HG03432 (cell line): ENCODE measurements around the gene SORCS2.

Experiments
- ATAC-seq: cut with Tn5 transposase; IDR thresholded peaks from one replicate; pipeline ENCODE4 v1.9.1; 2021; ENCODE audit warnings: mild to moderate bottlenecking, moderate library complexity; ENCODE audit not compliant: unreplicated experiment

Gene SORCS2

GRCh38 chr4:7461230-7461629, 268.9 kb downstream of the SORCS2 start:
- no peak for ATAC-seq

DNA sequence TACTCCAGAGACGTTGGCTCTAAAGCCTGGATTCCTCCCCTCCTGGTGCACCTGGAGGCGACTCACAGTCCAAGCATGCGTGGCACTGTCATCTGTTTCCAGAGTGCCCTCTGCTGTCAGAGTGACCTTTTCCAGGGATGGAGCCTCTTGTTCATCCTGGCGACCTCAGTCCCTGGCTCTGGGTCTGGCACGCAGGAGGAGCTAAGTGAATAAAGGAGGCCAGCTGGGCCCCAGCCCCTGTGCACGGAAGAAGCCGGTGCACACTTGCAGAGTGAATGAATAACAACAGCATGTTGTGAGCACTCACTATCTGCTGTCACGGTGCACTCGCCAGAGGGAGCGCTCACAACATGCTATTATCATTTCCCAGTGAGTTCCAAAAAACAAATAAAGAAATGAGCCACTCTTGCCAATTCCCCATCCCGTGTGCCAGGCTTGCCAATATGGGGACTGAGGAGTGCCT, 270.2 kb downstream of the SORCS2 start:
- no peak for ATAC-seq

DNA sequence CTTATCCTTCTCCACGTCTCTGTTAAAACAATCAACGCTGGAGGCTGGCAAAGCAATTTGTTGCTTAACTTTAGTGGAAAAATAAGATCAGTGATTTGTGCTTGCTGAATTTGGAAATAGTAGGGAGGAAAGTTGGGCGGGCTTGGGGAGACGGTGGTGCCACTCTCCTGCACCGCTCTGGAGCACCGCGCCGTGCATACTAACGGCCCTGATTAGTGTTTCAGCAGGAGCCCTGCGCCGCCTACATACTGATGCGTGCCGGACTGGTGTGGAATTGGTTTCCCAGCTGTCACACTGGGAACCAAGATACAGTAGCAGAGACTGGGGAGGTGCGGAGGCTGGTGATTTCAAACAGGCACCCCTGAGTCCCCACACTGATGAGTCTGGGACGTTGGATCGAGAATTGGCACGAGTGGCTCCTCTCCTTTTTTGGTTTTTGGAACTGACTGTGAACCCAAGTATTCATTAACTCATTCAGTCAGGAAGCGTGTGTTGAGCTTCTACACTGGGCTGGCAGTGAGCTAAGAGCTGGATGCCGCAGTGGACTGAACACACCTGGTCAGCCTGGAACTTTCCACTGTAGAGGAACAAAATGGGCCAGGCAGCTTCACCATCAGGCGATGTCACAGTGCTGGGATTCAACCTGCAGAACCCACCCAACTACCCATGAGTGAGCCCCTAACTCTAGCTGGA, 271.4 kb downstream of the SORCS2 start:
- ATAC-seq, result no peak

GRCh38 chr4:7464259-7464655, 271.9 kb downstream of the SORCS2 start:
- ATAC-seq, result no peak

- no peak for ATAC-seq
These were observed 272.7 kb downstream of the SORCS2 start for GRCh38 chr4:7465017-7465416.

DNA sequence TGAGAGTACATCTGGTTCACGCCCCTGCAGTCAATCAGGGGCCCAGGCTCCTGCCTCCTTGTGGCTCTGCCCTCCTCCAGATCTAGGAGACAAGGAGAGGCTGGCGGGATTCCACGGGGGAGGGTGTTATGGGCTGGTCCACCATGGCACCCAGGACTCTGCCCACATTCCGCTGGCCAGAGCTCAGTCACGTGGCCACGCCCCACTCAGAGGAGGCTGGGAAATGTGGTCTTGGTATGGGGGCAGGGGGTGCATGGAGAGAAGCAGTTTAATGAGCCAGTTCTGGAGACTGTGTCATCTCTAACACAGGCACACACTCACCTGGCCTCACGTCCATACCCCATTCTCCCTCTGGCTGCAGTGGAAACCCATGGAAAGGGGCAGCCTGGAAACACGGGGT, 273.9 kb downstream of the SORCS2 start:
- no peak for ATAC-seq

- no peak for ATAC-seq
These were observed 274.6 kb downstream of the SORCS2 start for GRCh38 chr4:7466904-7467303.

GRCh38 chr4:7467471-7467870, 275.1 kb downstream of the SORCS2 start:
- ATAC-seq, result no peak

GRCh38 chr4:7469023-7469422, 276.7 kb downstream of the SORCS2 start:
- no peak for ATAC-seq

GRCh38 chr4:7470111-7470510, 277.8 kb downstream of the SORCS2 start:
- ATAC-seq, result no peak

- ATAC-seq, result no peak
These were observed 278.3 kb downstream of the SORCS2 start for GRCh38 chr4:7470522-7471128.

DNA sequence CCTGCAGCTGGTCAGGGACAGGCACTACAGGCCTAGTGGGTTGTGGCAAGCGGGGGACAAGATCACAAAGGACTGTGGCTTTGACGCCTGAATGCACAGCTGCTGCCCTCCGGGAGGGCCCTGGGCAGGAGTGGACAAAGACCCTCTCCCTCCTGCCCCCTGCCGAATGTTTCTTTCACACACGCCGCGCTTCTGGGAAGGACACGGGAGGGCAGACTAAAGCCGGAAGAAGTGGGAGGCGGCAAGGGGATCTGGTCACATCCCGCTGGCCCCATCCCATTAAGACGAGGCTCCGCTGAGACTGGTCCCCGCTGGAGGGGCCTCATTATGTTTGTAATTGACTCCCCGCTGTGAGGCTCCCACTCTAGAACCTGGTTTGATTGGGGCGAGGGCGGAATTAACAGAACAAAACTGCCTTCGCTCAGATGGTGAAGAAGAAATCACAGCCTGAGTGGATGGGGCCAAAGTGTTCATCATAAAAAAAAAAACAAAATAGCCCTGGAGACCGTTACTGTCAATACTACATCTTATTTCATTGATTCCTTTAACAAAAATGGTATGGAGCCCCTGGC, 280.2 kb downstream of the SORCS2 start:
- no peak for ATAC-seq

DNA sequence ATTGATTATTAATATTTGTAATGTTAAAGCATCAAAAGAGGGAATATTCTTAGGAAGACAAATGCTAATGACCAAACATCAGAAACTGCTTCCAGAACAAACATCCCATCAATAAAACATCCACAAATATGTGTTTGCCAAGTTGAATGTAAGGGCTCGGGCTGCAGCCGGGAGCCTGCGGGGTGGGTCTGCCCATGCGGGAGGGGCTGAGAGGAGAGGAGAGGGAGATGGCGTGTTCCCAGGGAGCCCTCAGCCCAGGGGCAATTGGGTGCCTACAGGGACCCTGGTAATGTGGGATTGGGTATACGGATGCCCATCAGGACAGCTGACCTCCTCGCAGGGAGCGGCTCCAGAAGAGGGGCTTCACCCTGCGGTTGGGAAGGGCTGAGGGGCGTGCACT, 280.7 kb downstream of the SORCS2 start:
- no peak for ATAC-seq

- no peak for ATAC-seq
These were observed 282.0 kb downstream of the SORCS2 start for GRCh38 chr4:7474320-7474719.

- ATAC-seq, result no peak
These were observed 282.9 kb downstream of the SORCS2 start for GRCh38 chr4:7475207-7475606.

- ATAC-seq, result no peak
These were observed 284.5 kb downstream of the SORCS2 start for GRCh38 chr4:7476820-7477219.

DNA sequence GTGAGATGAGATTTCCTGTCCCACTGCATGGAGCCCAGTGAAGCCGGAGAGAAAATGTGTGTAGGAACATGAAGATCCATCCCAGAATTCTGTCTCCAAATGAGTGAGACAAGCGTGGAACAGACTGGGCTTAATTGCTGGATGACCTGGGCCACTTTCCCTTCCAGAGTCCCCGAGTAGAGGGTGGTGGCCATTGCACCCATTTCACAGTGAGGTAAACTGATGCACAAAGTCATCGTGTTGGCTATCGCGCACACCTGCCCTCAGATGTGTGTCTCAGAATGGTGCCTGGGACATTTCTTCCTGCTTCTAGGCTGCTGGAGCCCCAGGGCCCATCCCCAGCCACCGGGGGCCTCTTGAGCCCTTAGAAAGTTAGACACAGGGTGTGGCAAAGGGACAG, 285.4 kb downstream of the SORCS2 start:
- ATAC-seq, result no peak

- no peak for ATAC-seq
These were observed 286.3 kb downstream of the SORCS2 start for GRCh38 chr4:7478665-7479064.

GRCh38 chr4:7480423-7480822, 288.1 kb downstream of the SORCS2 start:
- ATAC-seq, result no peak

- ATAC-seq, result no peak
These were observed 288.9 kb downstream of the SORCS2 start for GRCh38 chr4:7481227-7481626.

GRCh38 chr4:7485096-7485495, 292.8 kb downstream of the SORCS2 start:
- no peak for ATAC-seq

DNA sequence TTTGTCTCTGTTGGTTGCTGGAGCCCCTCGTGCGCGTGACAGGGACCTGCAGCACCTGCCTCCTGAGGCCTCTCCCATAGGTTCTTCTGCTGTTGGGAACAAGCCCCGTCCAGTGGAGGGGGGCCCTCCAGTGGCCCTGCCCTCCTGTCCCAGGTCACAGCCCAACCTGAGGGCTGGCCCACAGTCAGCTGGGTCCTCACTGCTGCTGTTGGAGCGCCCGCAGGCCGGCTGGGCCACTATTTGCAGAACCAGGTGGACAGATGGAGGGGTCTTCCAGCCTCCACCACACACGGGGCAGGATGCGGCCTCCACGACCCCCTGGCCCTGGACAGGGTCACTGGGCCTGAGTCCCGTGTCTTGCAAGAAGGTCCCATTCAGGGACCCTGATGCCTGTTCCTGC, 293.8 kb downstream of the SORCS2 start:
- ATAC-seq, result no peak
